SK-N-SH (cell line): Measurements from ENCODE around the gene PTPN5. TPM values are rescaled to one million over a fixed set of nuclear protein-coding genes. Genes with fewer than 3 reads are reported as not detected.
A peak's percentile ranks its signal among the peaks of the same experiment; 100 is the strongest.

Experiments used
- CTCF ChIA-PET: fragments of 300-600, 350-600 bp; formaldehyde crosslinking; extraction: SDS; loops from one replicate; lab custom pipeline; 2021; lab: Yijun Ruan, JAX
- POLR2A ChIA-PET: fragments of 350-600 bp; sonication (Branson Sonifier 250); formaldehyde crosslinking; extraction: SDS; loops from one replicate; lab custom pipeline; 2020; ENCODE audit warnings: antibody characterized with exemption, inconsistent platforms; lab: Yijun Ruan, JAX
- DNase-seq: peaks from one replicate; pipeline ENCODE4 v3.0.0; 2012
- H2AFZ ChIP-seq: fragments of 200-600 bp; sonication (generic); 2 replicates; pipeline ENCODE4 v1.8.1; 2016; ENCODE audit warnings: antibody characterized with exemption, mild to moderate bottlenecking, low read depth
- H3F3A ChIP-seq: fragments of 200-600 bp; sonication (generic); replicated peaks from 2 replicates; pipeline ENCODE3; 2016; ENCODE audit warnings: antibody characterized with exemption, mild to moderate bottlenecking; ENCODE audit not compliant: insufficient read depth
- H3K27ac ChIP-seq, 2 experiments: fragments of 200-500 bp in 1 of 2; fragments of 200-600 bp in 1 of 2; sonication (Bioruptor generic) in 1 of 2; sonication (generic), shearing (Covaris generic) in 1 of 2; 2 replicates each; pipeline versions ENCODE4 v1.5.1 to v1.6.1; 2014 to 2016; ENCODE audit warnings: low read depth in 2 of 2, inconsistent platforms in 1 of 2, low read length in 1 of 2, mild to moderate bottlenecking in 1 of 2, mixed read lengths in 1 of 2
- H3K27me3 ChIP-seq: fragments of 200-600 bp; sonication (generic), shearing (Covaris generic); 2 replicates; pipeline ENCODE4 v1.6.1; 2016; ENCODE audit warnings: mixed run types; ENCODE audit not compliant: insufficient read depth
- H3K36me3 ChIP-seq, 2 experiments: fragments of 200-500 bp in 1 of 2; fragments of 200-600 bp in 1 of 2; sonication (Bioruptor generic) in 1 of 2; sonication (generic) in 1 of 2; replicated peaks in 1 of 2; 2 replicates each; pipeline versions ENCODE3 to v1.5.1; 2014 to 2016; ENCODE audit warnings: low read length in 1 of 2, mild to moderate bottlenecking in 1 of 2; ENCODE audit not compliant: insufficient read depth in 2 of 2, control insufficient read depth in 1 of 2
- H3K4me1 ChIP-seq, 2 experiments: fragments of 200-500 bp in 1 of 2; fragments of 200-600 bp in 1 of 2; sonication (Bioruptor generic) in 1 of 2; sonication (generic), shearing (Covaris generic) in 1 of 2; 2 replicates each; pipeline versions ENCODE4 v1.5.1 to v1.6.1; 2014 to 2016; ENCODE audit warnings: low read depth in 1 of 2, low read length in 1 of 2, mixed run types in 1 of 2; ENCODE audit not compliant: insufficient read depth in 2 of 2, control insufficient read depth in 1 of 2
- H3K4me2 ChIP-seq: fragments of 200-600 bp; sonication (generic), shearing (Covaris generic); 2 replicates; pipeline ENCODE4 v1.6.1; 2017; ENCODE audit warnings: mixed run types
- H3K4me3 ChIP-seq, 2 experiments: fragments of 200-500 bp in 1 of 2; fragments of 200-600 bp in 1 of 2; sonication (Bioruptor generic) in 1 of 2; sonication (generic), shearing (Covaris generic) in 1 of 2; 2 replicates each; pipeline versions ENCODE4 v1.5.1 to v1.8.1; 2014 to 2016; ENCODE audit warnings: low read depth in 2 of 2, inconsistent platforms in 1 of 2, low read length in 1 of 2, mild to moderate bottlenecking in 1 of 2, mixed read lengths in 1 of 2, moderate library complexity in 1 of 2
- H3K79me2 ChIP-seq: fragments of 200-600 bp; sonication (generic); 2 replicates; pipeline ENCODE4 v1.8.1; 2017; ENCODE audit warnings: mild to moderate bottlenecking; ENCODE audit not compliant: insufficient read depth
- H3K9ac ChIP-seq: fragments of 200-600 bp; sonication (generic); 2 replicates; pipeline ENCODE4 v1.6.1; 2017; ENCODE audit warnings: mixed run types
- H3K9me2 ChIP-seq: fragments of 200-600 bp; sonication (generic); 2 replicates; pipeline ENCODE4 v1.6.1; 2017; ENCODE audit warnings: mixed run types
- H3K9me3 ChIP-seq: fragments of 200-600 bp; sonication (generic); 2 replicates; pipeline ENCODE4 v1.6.1; 2017; ENCODE audit warnings: mixed run types, mild to moderate bottlenecking, moderate library complexity
- H4K20me1 ChIP-seq: fragments of 200-600 bp; sonication (generic); 2 replicates; pipeline ENCODE4 v1.6.1; 2017; ENCODE audit warnings: mild to moderate bottlenecking, mixed run types; ENCODE audit not compliant: insufficient read depth
- CHD2 ChIP-seq: fragments of 150-350 bp; IDR thresholded peaks from 2 replicates; pipeline ENCODE4 v1.6.1; 2018; ENCODE audit warnings: low read length; ENCODE audit not compliant: partially characterized antibody
- FOXJ3 ChIP-seq: sonication (generic); formaldehyde crosslinking; IDR thresholded peaks from 2 replicates; pipeline ENCODE4 v1.5.1; 2020; ENCODE audit warnings: mild to moderate bottlenecking, missing genetic modification reagents
- MXI1 ChIP-seq: IDR thresholded peaks from 2 replicates; pipeline ENCODE4 v1.6.1; 2012; ENCODE audit warnings: mild to moderate bottlenecking, low read depth, low read length, improper control_type of control experiment
- TAF1 ChIP-seq: IDR thresholded peaks from 2 replicates; pipeline ENCODE4 v1.6.1; 2012; ENCODE audit warnings: low read depth, mild to moderate bottlenecking, low read length, moderate library complexity, borderline replicate concordance
- USF1 ChIP-seq: IDR thresholded peaks from 2 replicates; pipeline ENCODE4 v1.4.0; 2012; ENCODE audit warnings: low read depth, borderline replicate concordance
- ZBTB33 ChIP-seq: IDR thresholded peaks from 2 replicates; pipeline ENCODE4 v1.4.0; 2012; ENCODE audit warnings: low read depth, borderline replicate concordance
- WGBS: methylation state at CpG from one replicate; pipeline ENCODE4 v1.1.6; 2017; ENCODE audit warnings: low lambda C conversion rate; 5-methylcytosine and 5-hydroxymethylcytosine counted together
- polyA plus RNA-seq, 3 experiments: library from polyadenylated mRNA; depleted of rRNA; stranded (reverse); fragments of >200 nt; gene quantifications; 2 replicates each; pipeline ENCODE4 v1.2.3, GENCODE V29; 2012
- TF ChIP-seq, protein P1 (sequence below): IDR thresholded peaks from 2 replicates; pipeline ENCODE4 v1.6.1; 2012; ENCODE audit warnings: mild to moderate bottlenecking, low read depth, low read length, moderate library complexity
- TF ChIP-seq, protein P2 (sequence below): fragments of 150-350 bp; IDR thresholded peaks from 2 replicates; pipeline ENCODE4 v1.6.1; 2016; ENCODE audit warnings: mild to moderate bottlenecking, low read depth, low read length

PTPN5 gene
- polyA plus RNA-seq, 1 of the 3 experiments (the other 2 are of a cell fraction), result not detected

- ChIA-PET CTCF (interaction anchor here (0.8 to 2.5 kb wide), 4 partner anchors 21 to 159 kb away, joined by 3 to 9 read pairs (median 4); no protein-coding TSS in a partner anchor), POLR2A (no interaction called here)
- TF ChIP-seq USF1 (no peak), FOXJ3 (no peak), CHD2 (no peak), MXI1 (no peak), ZBTB33 (no peak), TAF1 (no peak)
- TF ChIP-seq, protein P1, sequence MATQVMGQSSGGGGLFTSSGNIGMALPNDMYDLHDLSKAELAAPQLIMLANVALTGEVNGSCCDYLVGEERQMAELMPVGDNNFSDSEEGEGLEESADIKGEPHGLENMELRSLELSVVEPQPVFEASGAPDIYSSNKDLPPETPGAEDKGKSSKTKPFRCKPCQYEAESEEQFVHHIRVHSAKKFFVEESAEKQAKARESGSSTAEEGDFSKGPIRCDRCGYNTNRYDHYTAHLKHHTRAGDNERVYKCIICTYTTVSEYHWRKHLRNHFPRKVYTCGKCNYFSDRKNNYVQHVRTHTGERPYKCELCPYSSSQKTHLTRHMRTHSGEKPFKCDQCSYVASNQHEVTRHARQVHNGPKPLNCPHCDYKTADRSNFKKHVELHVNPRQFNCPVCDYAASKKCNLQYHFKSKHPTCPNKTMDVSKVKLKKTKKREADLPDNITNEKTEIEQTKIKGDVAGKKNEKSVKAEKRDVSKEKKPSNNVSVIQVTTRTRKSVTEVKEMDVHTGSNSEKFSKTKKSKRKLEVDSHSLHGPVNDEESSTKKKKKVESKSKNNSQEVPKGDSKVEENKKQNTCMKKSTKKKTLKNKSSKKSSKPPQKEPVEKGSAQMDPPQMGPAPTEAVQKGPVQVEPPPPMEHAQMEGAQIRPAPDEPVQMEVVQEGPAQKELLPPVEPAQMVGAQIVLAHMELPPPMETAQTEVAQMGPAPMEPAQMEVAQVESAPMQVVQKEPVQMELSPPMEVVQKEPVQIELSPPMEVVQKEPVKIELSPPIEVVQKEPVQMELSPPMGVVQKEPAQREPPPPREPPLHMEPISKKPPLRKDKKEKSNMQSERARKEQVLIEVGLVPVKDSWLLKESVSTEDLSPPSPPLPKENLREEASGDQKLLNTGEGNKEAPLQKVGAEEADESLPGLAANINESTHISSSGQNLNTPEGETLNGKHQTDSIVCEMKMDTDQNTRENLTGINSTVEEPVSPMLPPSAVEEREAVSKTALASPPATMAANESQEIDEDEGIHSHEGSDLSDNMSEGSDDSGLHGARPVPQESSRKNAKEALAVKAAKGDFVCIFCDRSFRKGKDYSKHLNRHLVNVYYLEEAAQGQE, result no peak
- TF ChIP-seq, protein P2, sequence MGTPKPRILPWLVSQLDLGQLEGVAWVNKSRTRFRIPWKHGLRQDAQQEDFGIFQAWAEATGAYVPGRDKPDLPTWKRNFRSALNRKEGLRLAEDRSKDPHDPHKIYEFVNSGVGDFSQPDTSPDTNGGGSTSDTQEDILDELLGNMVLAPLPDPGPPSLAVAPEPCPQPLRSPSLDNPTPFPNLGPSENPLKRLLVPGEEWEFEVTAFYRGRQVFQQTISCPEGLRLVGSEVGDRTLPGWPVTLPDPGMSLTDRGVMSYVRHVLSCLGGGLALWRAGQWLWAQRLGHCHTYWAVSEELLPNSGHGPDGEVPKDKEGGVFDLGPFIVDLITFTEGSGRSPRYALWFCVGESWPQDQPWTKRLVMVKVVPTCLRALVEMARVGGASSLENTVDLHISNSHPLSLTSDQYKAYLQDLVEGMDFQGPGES, result no peak
- 85% methylated on average over 2 of the region's 3 CpGs for WGBS
- H3K4me1 ChIP-seq, result peaks cover 0 to 20% of the 10 kb centered on the region in 2 experiments; a peak in 1 of 4 replicates
- no peaks in the 10 kb centered on the region for H3K79me2 ChIP-seq
- peak overlapping the region in 1 of 2 experiments; percentile 81; a peak in 2 of 4 replicates for H3K4me3 ChIP-seq
- no peak for DNase-seq
- H2AFZ ChIP-seq, result no peak overlapping the region
- no peaks in the 10 kb centered on the region for H3K9me2 ChIP-seq
- H3K4me2 ChIP-seq, result peak overlapping the region; percentile 66; the same call in 1 of the 2 replicates
- no peak overlapping the region for H3K27ac ChIP-seq
- H3F3A ChIP-seq, result no peaks in the 10 kb centered on the region
- H3K9me3 ChIP-seq, result no peaks in the 10 kb centered on the region
- H3K9ac ChIP-seq, result no peak overlapping the region
- no peaks in the 10 kb centered on the region for H3K27me3 ChIP-seq
- no peaks in the 10 kb centered on the region for H4K20me1 ChIP-seq
- H3K36me3 ChIP-seq, result no peaks in the 10 kb centered on the region
Measured at GRCh38 chr11:18699848-18700261, 91.7 kb downstream of the PTPN5 start.
